B cell (primary cell): ENCODE data around the gene CTDSPL. TPM values are rescaled to one million over a fixed set of nuclear protein-coding genes. Genes with fewer than 3 reads are reported as not detected.

Source experiments
- ATAC-seq: fragments of 200-7000 bp; cut with Tn5 transposase; one replicate; pipeline ENCODE4 v1.10.0; 2021; ENCODE audit warnings: low read depth, mild to moderate bottlenecking, moderate number of reproducible peaks, moderate library complexity
- CTCF ChIA-PET: fragments of 350-600 bp; sonication (Branson Sonifier 250); formaldehyde crosslinking; loops from one replicate; lab custom pipeline; 2021; ENCODE audit warnings: antibody characterized with exemption, inconsistent platforms; lab: Charles Lee
- POLR2A ChIA-PET: fragments of 350-600 bp; sonication (Branson Sonifier 250); formaldehyde crosslinking; loops from one replicate; lab custom pipeline; 2021; ENCODE audit warnings: antibody characterized with exemption; lab: Charles Lee
- DNase-seq: peaks from one replicate; pipeline ENCODE4 v3.0.0; 2013
- H2AFZ ChIP-seq: 2 replicates; pipeline ENCODE4 v1.6.1; 2012; ENCODE audit warnings: mild to moderate bottlenecking, low read depth, low read length; ENCODE audit not compliant: insufficient read depth, poor library complexity, severe bottlenecking
- H3K27ac ChIP-seq, 2 donors: 1 replicate in 1 of 2; 2 replicates in 1 of 2; pipeline ENCODE4 v1.5.1; 2012 to 2013; ENCODE audit warnings: low read length in 2 of 2, mild to moderate bottlenecking in 2 of 2, moderate library complexity in 1 of 2
- H3K27me3 ChIP-seq, 4 experiments: fragments of 200-600 bp in 1 of 4; sonication (generic) in 1 of 4; replicated peaks in 1 of 4; 1 replicate in 2 of 4; 2 replicates in 2 of 4; pipeline versions ENCODE4 v1.6.1 to v1.7.0; 2013 to 2016; ENCODE audit warnings: low read length in 3 of 4, mild to moderate bottlenecking in 2 of 4, mixed read lengths in 1 of 4, moderate library complexity in 1 of 4; ENCODE audit not compliant: insufficient read depth in 4 of 4, control insufficient read depth in 3 of 4; ENCODE audit errors: control extremely low read depth in 1 of 4
- H3K36me3 ChIP-seq, 2 experiments: replicated peaks in 1 of 2; 1 replicate in 1 of 2; 2 replicates in 1 of 2; pipeline versions ENCODE4 v1.6.1 to v1.7.1; 2013; ENCODE audit warnings: low read length in 1 of 2; ENCODE audit not compliant: insufficient read depth in 2 of 2, control insufficient read depth in 1 of 2; ENCODE audit errors: control extremely low read depth in 1 of 2, extremely low read depth in 1 of 2
- H3K4me1 ChIP-seq, 2 donors: fragments of 200-600 bp in 1 of 2; sonication (generic) in 1 of 2; 1 replicate in 1 of 2; 2 replicates in 1 of 2; pipeline versions ENCODE4 v1.5.1 to v1.6.1; 2013 to 2017; ENCODE audit warnings: low read length in 2 of 2; ENCODE audit not compliant: control insufficient read depth in 2 of 2, insufficient read depth in 2 of 2
- H3K4me2 ChIP-seq: replicated peaks from 2 replicates; pipeline ENCODE3; 2012; ENCODE audit warnings: mild to moderate bottlenecking, low read depth, low read length; ENCODE audit not compliant: poor library complexity, severe bottlenecking
- H3K4me3 ChIP-seq, 5 experiments: fragments of 200-600 bp in 1 of 5; sonication (generic) in 1 of 5; 1 replicate in 3 of 5; 2 replicates in 2 of 5; pipeline versions ENCODE4 v1.5.1 to v1.7.0; 2011 to 2016; ENCODE audit warnings: low read length in 4 of 5, mild to moderate bottlenecking in 4 of 5, low read depth in 2 of 5, control low read depth in 1 of 5, moderate library complexity in 1 of 5; ENCODE audit not compliant: insufficient read depth in 1 of 5; ENCODE audit errors: control extremely low read depth in 1 of 5, extremely low read depth in 1 of 5
- H3K79me2 ChIP-seq: fragments of 200-600 bp; sonication (generic); one replicate; pipeline ENCODE4 v1.6.0; 2016; ENCODE audit warnings: low read length; ENCODE audit not compliant: control insufficient read depth, insufficient read depth
- H3K9ac ChIP-seq: fragments of 200-600 bp; sonication (generic); 2 replicates; pipeline ENCODE4 v1.6.1; 2017; ENCODE audit warnings: mild to moderate bottlenecking, low read length, moderate library complexity
- H3K9me3 ChIP-seq, 3 donors: one replicate each; pipeline versions ENCODE4 v1.6.1 to v1.7.1; 2013; ENCODE audit warnings: low read length in 2 of 3; ENCODE audit not compliant: control insufficient read depth in 2 of 3, insufficient read depth in 1 of 3; ENCODE audit errors: control extremely low read depth in 1 of 3
- H4K20me1 ChIP-seq: 2 replicates; pipeline ENCODE4 v1.6.0; 2012; ENCODE audit warnings: mild to moderate bottlenecking, low read length; ENCODE audit not compliant: insufficient read depth, control insufficient read depth, poor library complexity, severe bottlenecking
- H3K27ac Mint-ChIP-seq: one replicate; pipeline ENCODE4 v1.8.0; 2021; ENCODE audit warnings: mixed read lengths
- H3K27me3 Mint-ChIP-seq: one replicate; pipeline ENCODE4 v1.8.0; 2021; ENCODE audit warnings: mixed read lengths
- H3K4me1 Mint-ChIP-seq: one replicate; pipeline ENCODE4 v1.8.0; 2021; ENCODE audit warnings: mixed read lengths
- H3K4me3 Mint-ChIP-seq: one replicate; pipeline ENCODE4 v1.8.0; 2021; ENCODE audit warnings: mixed read lengths
- H3K9me3 Mint-ChIP-seq: one replicate; pipeline ENCODE4 v1.8.0; 2022; ENCODE audit warnings: mixed read lengths; ENCODE audit not compliant: insufficient read depth
- CTCF ChIP-seq: fragments of 200-600 bp; IDR thresholded peaks from one replicate; pipeline ENCODE4 v1.8.0; 2022; ENCODE audit warnings: antibody characterized with exemption, mild to moderate bottlenecking
- EZH2 ChIP-seq: IDR thresholded peaks from 2 replicates; pipeline ENCODE4 v1.6.1; 2012; ENCODE audit warnings: borderline replicate concordance, low read depth, mild to moderate bottlenecking, moderate library complexity, low read length; ENCODE audit not compliant: insufficient read depth, poor library complexity, severe bottlenecking
- WGBS: methylation state at CpG from one replicate; pipeline ENCODE4 v1.1.5; 2013; ENCODE audit warnings: missing lambda C conversion rate; ENCODE audit not compliant: insufficient coverage; 5-methylcytosine and 5-hydroxymethylcytosine counted together
- intact Hi-C: fragments of 100-400 bp; cut with micrococcal nuclease; formaldehyde crosslinking; loops from one replicate; pipeline ENCODE4 v1.10.0; 2022
- polyA plus RNA-seq: library from polyadenylated mRNA; depleted of rRNA; stranded (reverse); fragments of >200 nt; gene quantifications from 2 replicates; pipeline ENCODE4 v1.2.3, GENCODE V29; 2012
- total RNA-seq, 2 donors: library from RNA; stranded (reverse); fragments of 120-200 nt in 1 of 2; gene quantifications; 1 replicate in 1 of 2; 2 replicates in 1 of 2; pipeline versions ENCODE4 v1.2.3 to v1.2.4, GENCODE V29; 2013 to 2022

Gene CTDSPL
- total and polyA plus RNA-seq, 2 donors (not counting 1 experiment from before 2014, with no cell fraction given): not detected

DNA sequence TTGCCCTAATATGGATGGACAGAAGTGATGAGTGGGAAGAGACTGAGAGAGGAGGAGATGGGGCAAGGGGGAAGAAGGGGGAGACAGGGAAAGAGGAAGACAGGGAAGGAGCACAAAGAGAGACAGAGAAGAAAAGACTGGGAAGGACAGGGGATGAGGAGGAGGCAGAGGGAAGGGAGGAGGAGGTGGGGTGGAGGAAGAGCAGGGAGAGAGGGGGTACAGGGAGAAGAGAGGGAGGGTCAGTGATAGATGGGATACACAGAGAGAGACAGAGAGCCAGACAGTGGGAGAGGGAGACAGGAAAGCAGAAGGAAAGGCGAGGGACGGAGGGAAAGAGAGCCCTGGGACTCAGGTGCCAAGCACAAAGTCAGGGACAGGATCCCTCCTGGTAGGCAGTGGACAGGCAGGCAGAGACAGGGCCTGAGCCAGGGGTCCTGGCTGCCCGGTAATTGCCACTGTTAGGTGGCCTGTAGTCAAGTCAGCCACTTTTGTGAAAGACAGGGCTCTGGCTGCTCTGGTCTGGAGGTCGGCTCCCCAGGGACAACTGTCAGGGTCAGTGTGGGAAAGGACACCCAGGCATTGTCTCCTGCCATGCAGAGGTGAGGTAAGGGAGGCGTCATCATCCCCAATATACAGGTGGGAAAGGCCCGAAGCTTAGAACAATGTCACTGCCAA lies 138.7 kb downstream of the CTDSPL start:
- H3K4me3 Mint-ChIP-seq: no peak overlapping the region
- Histone ChIP-seq H3K27ac (no peak overlapping the region), H3K9ac (no peak overlapping the region), H3K4me1 (peaks cover 13 to 25% of the 10 kb centered on the region in 2 donors), H3K79me2 (peaks cover 11% of the 10 kb centered on the region), H3K4me2 (no peak overlapping the region), H3K36me3 (peaks cover 0 to 30% of the 10 kb centered on the region in 2 experiments), H4K20me1 (no peaks in the 10 kb centered on the region), H3K9me3 (peaks cover 0 to 9% (median 0%) of the 10 kb centered on the region in 3 donors), H3K27me3 (no peaks in the 10 kb centered on the region), H2AFZ (no peak overlapping the region), H3K4me3 (no peak overlapping the region)
- H3K27me3 Mint-ChIP-seq: no peaks in the 10 kb centered on the region
- 100% methylated on average over 6 of the region's 6 CpGs for WGBS
- H3K4me1 Mint-ChIP-seq: peaks cover 41% of the 10 kb centered on the region
- TF ChIP-seq CTCF (no peak), EZH2 (no peak)
- no peak overlapping the region for H3K27ac Mint-ChIP-seq
- ATAC-seq (no peak), DNase-seq (no peak)
- intact Hi-C loops: no loop called here
- ChIA-PET CTCF (interaction anchor here (1.2 to 4.0 kb wide), 2 partner anchors 7 to 26 kb away, joined by 4 to 46 read pairs; no protein-coding TSS in a partner anchor), POLR2A (no interaction called here)
- H3K9me3 Mint-ChIP-seq: no peaks in the 10 kb centered on the region

DNA sequence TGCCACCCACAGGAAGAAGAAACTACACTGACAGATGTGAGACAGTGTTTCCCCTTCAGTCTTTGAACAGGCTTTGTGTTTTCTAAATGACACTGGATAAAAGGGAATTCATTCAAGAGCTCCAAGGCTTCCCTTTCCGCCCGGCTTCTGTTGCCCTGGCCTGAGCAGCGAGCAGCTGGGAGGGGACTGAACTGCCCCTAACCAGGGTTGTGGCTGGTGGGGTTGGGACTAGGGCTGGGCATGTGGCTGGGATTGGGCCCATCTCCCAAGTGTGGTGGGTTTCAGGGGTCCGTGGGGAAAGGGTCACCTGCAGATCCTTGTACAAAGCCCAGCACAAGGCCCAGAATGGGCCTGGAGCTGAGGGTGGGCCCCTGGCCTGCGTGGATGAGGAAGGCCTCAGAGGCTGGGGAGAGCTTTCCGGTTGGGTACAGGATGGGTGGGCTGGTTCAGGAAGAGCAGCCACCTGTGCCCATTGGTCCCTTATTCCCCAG lies 139.3 kb downstream of the CTDSPL start:
- WGBS: 97% methylated on average over 5 of the region's 6 CpGs
- H3K9me3 ChIP-seq: peaks cover 0 to 9% (median 0%) of the 10 kb centered on the region in 3 donors
- H2AFZ ChIP-seq: no peak overlapping the region
- H3K4me1 Mint-ChIP-seq: peaks cover 36% of the 10 kb centered on the region
- H3K27me3 Mint-ChIP-seq: no peaks in the 10 kb centered on the region
- H3K9me3 Mint-ChIP-seq: no peaks in the 10 kb centered on the region
- H3K36me3 ChIP-seq: peaks cover 0 to 31% of the 10 kb centered on the region in 2 experiments
- no peak overlapping the region for H3K9ac ChIP-seq
- ATAC-seq (no peak), DNase-seq (no peak)
- H3K27ac ChIP-seq: no peak overlapping the region
- H3K4me2 ChIP-seq: no peak overlapping the region
- no peaks in the 10 kb centered on the region for H3K27me3 ChIP-seq
- no peak for TF ChIP-seq CTCF
- TF ChIP-seq EZH2: no peak
- H4K20me1 ChIP-seq: no peaks in the 10 kb centered on the region
- H3K4me3 ChIP-seq: no peak overlapping the region
- H3K79me2 ChIP-seq: peaks cover 7% of the 10 kb centered on the region
- intact Hi-C loops: no loop called here
- no peak overlapping the region for H3K4me3 Mint-ChIP-seq
- no peak overlapping the region for H3K27ac Mint-ChIP-seq
- CTCF ChIA-PET: interaction anchor here (0.6 to 4.0 kb wide), 7 partner anchors 8 to 39 kb away, joined by 3 to 46 read pairs (median 5); no protein-coding TSS in a partner anchor
- peaks cover 11 to 24% of the 10 kb centered on the region in 2 donors for H3K4me1 ChIP-seq
- POLR2A ChIA-PET: interaction anchor here (0.6 kb wide), 1 partner anchor 496 kb away, joined by 12 read pairs; no protein-coding TSS in a partner anchor
